ENCODE data around the gene VPREB3. TPM values are rescaled to one million over a fixed set of nuclear protein-coding genes. Genes with fewer than 3 reads are reported as not detected.

VPREB3 gene
- total RNA-seq, 1 experiment from 2014 or later = 2.4 TPM

- peaks cover 12 to 26% of the 10 kb centered on the region in 2 experiments for H3K4me1 ChIP-seq (ENCODE audit: control insufficient read depth in 1 of 2, insufficient read depth in 2 of 2, low read length in 2 of 2)
- TF ChIP-seq SP1 (IDR thresholded peaks at IDR 0.05; ENCODE audit: low read depth) (no peak), CEBPB (IDR thresholded peaks at IDR 0.05; ENCODE audit: low read depth) (no peak), POLR2A (IDR thresholded peaks at IDR 0.05; ENCODE audit: borderline replicate concordance, extremely low read depth, insufficient read depth, insufficient read length) (no peak), ZFX (IDR thresholded peaks at IDR 0.05) (no peak), ATF3 (IDR thresholded peaks at IDR 0.05) (no peak), MAX (IDR thresholded peaks at IDR 0.05) (no peak), CBX3 (IDR thresholded peaks at IDR 0.05; ENCODE audit: low read depth) (no peak), ZBTB33 (IDR thresholded peaks at IDR 0.05; ENCODE audit: extremely low read depth, insufficient replicate concordance, low read length) (no peak), SIN3A (IDR thresholded peaks at IDR 0.05; ENCODE audit: low read depth) (no peak)
- H3K9me3 ChIP-seq (ENCODE audit: control insufficient read depth in 1 of 2, insufficient read depth in 1 of 2, low read depth in 1 of 2, low read length in 2 of 2) = no peaks in the 10 kb centered on the region
- no peak overlapping the region for H3K4me2 ChIP-seq (ENCODE audit: low read length)
- DNase-seq (ENCODE audit: low read depth, low spot score) (no peak), ATAC-seq (no peak)
- peaks cover 13% of the 10 kb centered on the region for H3K79me2 ChIP-seq (ENCODE audit: insufficient read depth, low read length)
- no peak overlapping the region for H2AFZ ChIP-seq (ENCODE audit: low read depth, low read length, poor library complexity, severe bottlenecking)
- no peaks in the 10 kb centered on the region for H3K27me3 ChIP-seq (ENCODE audit: insufficient read depth, low read length)
- no peak overlapping the region for H3K27ac ChIP-seq (ENCODE audit: low read depth, low read length)
- H4K20me1 ChIP-seq (ENCODE audit: insufficient read depth) = no peaks in the 10 kb centered on the region
- POLR2A ChIA-PET = no interaction called here
- RAD21 ChIA-PET (ENCODE audit: low non-redundant PET in 1 of 2, low total read pairs in 2 of 2, uncharacterized antibody in 2 of 2, unreplicated experiment in 2 of 2) = no interaction called here
- CTCF ChIA-PET = no interaction called here
- intact Hi-C loops (cut with micrococcal nuclease) = no loop called here
- H3K36me3 ChIP-seq (ENCODE audit: control insufficient read depth in 1 of 2, insufficient read depth in 2 of 2, low read length in 2 of 2) = no peaks in the 10 kb centered on the region
- H3K9me2 ChIP-seq (ENCODE audit: insufficient read depth) = no peaks in the 10 kb centered on the region
- no peak overlapping the region for H3K4me3 ChIP-seq (replicated peaks in 1 of 2; ENCODE audit: low read depth in 1 of 2, low read length in 2 of 2)
- no TSS peak for BruUV-seq (replicated peaks)
- no peak overlapping the region for H3K9ac ChIP-seq (ENCODE audit: low read length)
Measured at GRCh38 chr22:23720855-23721254, 33.4 kb downstream of the VPREB3 start.

Data from HCT116 (cell line).